WI38 (cell line): ENCODE measurements around the gene SH2D2A.

Experiments used
- H3K4me3 ChIP-seq: 2 replicates; pipeline ENCODE4 v1.5.1; 2011; ENCODE audit warnings: low read depth, mild to moderate bottlenecking, control low read depth, low read length
- TF ChIP-seq, protein P1 (sequence below): IDR thresholded peaks from 2 replicates; pipeline ENCODE4 v1.5.1; 2012; ENCODE audit warnings: low read depth, mild to moderate bottlenecking, control low read depth, low read length

Gene SH2D2A

GRCh38 chr1:156795374-156795733 lies 21.3 kb downstream of the SH2D2A start:
- TF ChIP-seq, protein P1, sequence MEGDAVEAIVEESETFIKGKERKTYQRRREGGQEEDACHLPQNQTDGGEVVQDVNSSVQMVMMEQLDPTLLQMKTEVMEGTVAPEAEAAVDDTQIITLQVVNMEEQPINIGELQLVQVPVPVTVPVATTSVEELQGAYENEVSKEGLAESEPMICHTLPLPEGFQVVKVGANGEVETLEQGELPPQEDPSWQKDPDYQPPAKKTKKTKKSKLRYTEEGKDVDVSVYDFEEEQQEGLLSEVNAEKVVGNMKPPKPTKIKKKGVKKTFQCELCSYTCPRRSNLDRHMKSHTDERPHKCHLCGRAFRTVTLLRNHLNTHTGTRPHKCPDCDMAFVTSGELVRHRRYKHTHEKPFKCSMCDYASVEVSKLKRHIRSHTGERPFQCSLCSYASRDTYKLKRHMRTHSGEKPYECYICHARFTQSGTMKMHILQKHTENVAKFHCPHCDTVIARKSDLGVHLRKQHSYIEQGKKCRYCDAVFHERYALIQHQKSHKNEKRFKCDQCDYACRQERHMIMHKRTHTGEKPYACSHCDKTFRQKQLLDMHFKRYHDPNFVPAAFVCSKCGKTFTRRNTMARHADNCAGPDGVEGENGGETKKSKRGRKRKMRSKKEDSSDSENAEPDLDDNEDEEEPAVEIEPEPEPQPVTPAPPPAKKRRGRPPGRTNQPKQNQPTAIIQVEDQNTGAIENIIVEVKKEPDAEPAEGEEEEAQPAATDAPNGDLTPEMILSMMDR = no peak
- H3K4me3 ChIP-seq = no peak overlapping the region

- no peak overlapping the region for H3K4me3 ChIP-seq
- TF ChIP-seq, protein P1 = no peak
Observed at GRCh38 chr1:156794506-156795373, 21.9 kb downstream of the SH2D2A start.

DNA sequence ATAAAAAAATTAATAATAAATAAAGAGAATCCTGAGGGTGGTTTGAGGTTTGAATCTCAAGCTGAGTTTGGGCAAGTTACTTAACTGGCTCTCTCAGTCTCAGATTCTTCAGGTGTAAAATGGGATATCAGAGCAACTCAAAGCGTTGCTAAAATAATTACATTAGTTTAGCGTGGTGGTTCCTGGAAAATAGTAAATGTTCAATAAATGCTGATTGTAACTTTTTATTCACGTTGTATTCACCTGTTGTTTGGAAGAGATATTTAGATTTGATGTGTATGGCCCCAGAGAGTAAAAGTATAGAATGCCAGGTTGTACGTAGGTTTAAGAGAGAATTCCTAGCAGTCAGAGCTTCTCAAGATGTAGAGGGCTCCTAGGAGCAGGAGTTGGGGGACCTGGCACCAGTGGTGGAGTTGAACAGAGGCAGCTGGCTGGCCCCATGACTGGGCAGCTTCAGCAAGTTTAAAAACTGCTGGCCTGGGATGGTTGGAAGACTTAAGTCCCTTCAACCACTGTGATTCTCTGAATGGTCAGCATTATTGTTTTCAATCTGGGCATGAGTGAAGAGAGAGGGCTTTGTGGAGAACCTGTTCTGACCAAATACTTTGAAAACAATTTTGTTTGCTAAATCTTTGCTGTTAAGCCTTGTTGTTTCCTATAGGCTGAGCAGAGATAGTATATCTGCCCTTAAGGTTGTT lies 26.9 kb downstream of the SH2D2A start:
- TF ChIP-seq, protein P1 = no peak
- H3K4me3 ChIP-seq = no peak overlapping the region

- TF ChIP-seq, protein P1 = no peak
- H3K4me3 ChIP-seq = no peak overlapping the region
Observed at GRCh38 chr1:156788136-156788535, 28.5 kb downstream of the SH2D2A start.

GRCh38 chr1:156786640-156787039 lies 30.0 kb downstream of the SH2D2A start:
- TF ChIP-seq, protein P1 = no peak
- H3K4me3 ChIP-seq = no peak overlapping the region

- H3K4me3 ChIP-seq = no peak overlapping the region
- TF ChIP-seq, protein P1 = no peak
Observed at GRCh38 chr1:156785458-156785857, 31.2 kb downstream of the SH2D2A start.

- TF ChIP-seq, protein P1 = no peak
- no peak overlapping the region for H3K4me3 ChIP-seq
Observed at GRCh38 chr1:156781585-156782186, 35.0 kb downstream of the SH2D2A start.
